Hindlimb muscle (tissue), 1 donor: Measurements from ENCODE around the gene INAFM2. TPM values are rescaled to one million over a fixed set of nuclear protein-coding genes. Genes with fewer than 3 reads are reported as not detected.
A peak's percentile ranks its signal among the peaks of the same experiment; 100 is the strongest.

Source experiments
- DNase-seq: peaks from one replicate; pipeline ENCODE4 v3.0.0-alpha.2; 2013
- polyA plus RNA-seq: library from polyadenylated mRNA; unstranded; fragments of 120-200 nt; gene quantifications from one replicate; pipeline ENCODE4 v1.2.1, GENCODE V29; 2013; ENCODE audit not compliant: insufficient read length

The INAFM2 gene
- polyA plus RNA-seq, 1 donor: 13.2 TPM

- no peak for DNase-seq
These were observed 42.3 kb downstream of the INAFM2 start for GRCh38 chr15:40365624-40366456.

GRCh38 chr15:40366457-40367370 is 43.2 kb downstream of the INAFM2 start:
- no peak for DNase-seq

GRCh38 chr15:40367371-40367685 is 43.8 kb downstream of the INAFM2 start:
- DNase-seq: no peak

GRCh38 chr15:40367686-40368611 is 44.5 kb downstream of the INAFM2 start:
- peak; percentile 76 for DNase-seq

- DNase-seq: no peak
These were observed 45.4 kb downstream of the INAFM2 start for GRCh38 chr15:40368719-40369473.

GRCh38 chr15:40369474-40369869 is 46.0 kb downstream of the INAFM2 start:
- no peak for DNase-seq

- no peak for DNase-seq
These were observed 46.5 kb downstream of the INAFM2 start for GRCh38 chr15:40369971-40370370.

GRCh38 chr15:40372981-40373380 is 49.5 kb downstream of the INAFM2 start:
- DNase-seq: no peak

Other genes starting within 250 kb of the INAFM2 start
- gene BMF, start 214.8 kb upstream of the INAFM2 start, polyA plus RNA-seq: 12.5 TPM
- gene BUB1B, start 162.6 kb upstream of the INAFM2 start, polyA plus RNA-seq: 7.8 TPM
- gene PAK6, start 84.6 kb upstream of the INAFM2 start, polyA plus RNA-seq: 0.76 TPM
- gene ANKRD63, start 40.6 kb upstream of the INAFM2 start, polyA plus RNA-seq: 0.40 TPM
- 7.9 TPM for gene PLCB2, start 15.8 kb upstream of the INAFM2 start, polyA plus RNA-seq
- 22.2 TPM for gene CCDC9B, start 17.2 kb downstream of the INAFM2 start, polyA plus RNA-seq
- not detected for gene PHGR1, start 27.3 kb downstream of the INAFM2 start, polyA plus RNA-seq
- 1.4 TPM for gene DISP2, start 34.5 kb downstream of the INAFM2 start, polyA plus RNA-seq
- gene KNSTRN, start 59.0 kb downstream of the INAFM2 start, polyA plus RNA-seq: 16.8 TPM
- gene IVD, start 82.1 kb downstream of the INAFM2 start, polyA plus RNA-seq: 57.8 TPM
- gene BAHD1, start 117.3 kb downstream of the INAFM2 start, polyA plus RNA-seq: 24.8 TPM
- gene CHST14, start 147.3 kb downstream of the INAFM2 start, polyA plus RNA-seq: 35.6 TPM
- 21.0 TPM for gene CCDC32, start 241.3 kb downstream of the INAFM2 start, polyA plus RNA-seq
- 10.5 TPM for gene RPUSD2, start 245.6 kb downstream of the INAFM2 start, polyA plus RNA-seq